Nephron progenitor cell (in vitro differentiated cells): ENCODE results near the gene SIPA1.
A peak's percentile ranks its signal among the peaks of the same experiment; 100 is the strongest.

Experiments
- DNase-seq: peaks from one replicate; pipeline ENCODE4 v3.0.0; 2021
- H3K27ac Mint-ChIP-seq: 2 replicates; pipeline ENCODE4 v1.8.0; 2021; ENCODE audit warnings: mild to moderate bottlenecking, moderate library complexity, mixed read lengths
- H3K27me3 Mint-ChIP-seq: 2 replicates; pipeline ENCODE4 v1.8.0; 2021; ENCODE audit warnings: mild to moderate bottlenecking, low read depth, mixed read lengths; ENCODE audit not compliant: poor library complexity
- H3K36me3 Mint-ChIP-seq: 2 replicates; pipeline ENCODE4 v1.8.0; 2021; ENCODE audit warnings: low read depth, mixed read lengths
- H3K4me1 Mint-ChIP-seq: 2 replicates; pipeline ENCODE4 v1.8.0; 2021; ENCODE audit warnings: mixed read lengths
- H3K4me3 Mint-ChIP-seq: 2 replicates; pipeline ENCODE4 v1.8.0; 2021; ENCODE audit warnings: mild to moderate bottlenecking, moderate library complexity, mixed read lengths
- H3K9me3 Mint-ChIP-seq: 2 replicates; pipeline ENCODE4 v1.8.0; 2021; ENCODE audit warnings: mild to moderate bottlenecking, moderate library complexity, mixed read lengths
- TF ChIP-seq, protein P1 (sequence below): fragments of 200-600 bp; sonication (generic); IDR thresholded peaks from 2 replicates; pipeline ENCODE4 v1.5.0; 2021; ENCODE audit warnings: antibody characterized with exemption

Gene SIPA1

DNA sequence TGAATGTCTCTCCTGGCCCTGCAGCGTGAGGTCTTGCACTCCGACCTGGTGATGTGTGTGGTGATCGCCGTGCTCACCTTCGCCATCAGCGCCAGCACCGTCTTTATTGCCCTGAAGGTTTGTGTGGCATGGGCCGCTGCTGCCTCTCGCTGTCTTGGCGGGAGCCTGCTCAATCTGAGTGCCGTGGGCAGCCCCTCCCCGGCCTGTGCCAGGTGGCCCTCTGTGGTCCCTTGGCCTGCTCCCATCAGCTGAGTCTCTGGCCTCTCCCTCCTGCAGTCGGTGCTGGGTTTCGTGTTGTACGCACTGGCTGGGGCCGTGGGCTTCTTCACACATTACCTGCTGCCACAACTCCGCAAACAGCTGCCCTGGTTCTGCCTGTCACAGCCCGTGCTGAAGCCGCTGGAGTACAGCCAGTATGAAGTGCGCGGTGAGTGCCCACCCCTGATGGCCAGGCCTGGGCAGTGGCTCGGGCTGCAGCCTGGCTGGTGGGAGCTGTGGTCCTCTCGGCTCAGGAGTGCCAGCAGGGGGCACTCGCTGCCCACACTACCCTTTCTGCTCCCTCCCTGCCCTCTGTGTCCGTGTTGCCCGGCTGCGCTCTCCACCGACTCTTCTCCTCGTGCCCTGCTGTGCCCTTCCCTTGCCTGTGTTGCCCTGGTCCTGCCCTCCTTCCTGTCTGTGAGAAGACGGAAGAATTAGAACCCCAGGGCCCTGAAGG lies 12.1 kb upstream of the SIPA1 start:
- Mint-ChIP-seq H3K36me3 (peaks cover 9% of the 10 kb centered on the region), H3K4me3 (no peak overlapping the region), H3K4me1 (no peaks in the 10 kb centered on the region), H3K9me3 (no peaks in the 10 kb centered on the region), H3K27me3 (no peaks in the 10 kb centered on the region), H3K27ac (no peak overlapping the region)
- DNase-seq = peak; percentile 53
- TF ChIP-seq, protein P1, sequence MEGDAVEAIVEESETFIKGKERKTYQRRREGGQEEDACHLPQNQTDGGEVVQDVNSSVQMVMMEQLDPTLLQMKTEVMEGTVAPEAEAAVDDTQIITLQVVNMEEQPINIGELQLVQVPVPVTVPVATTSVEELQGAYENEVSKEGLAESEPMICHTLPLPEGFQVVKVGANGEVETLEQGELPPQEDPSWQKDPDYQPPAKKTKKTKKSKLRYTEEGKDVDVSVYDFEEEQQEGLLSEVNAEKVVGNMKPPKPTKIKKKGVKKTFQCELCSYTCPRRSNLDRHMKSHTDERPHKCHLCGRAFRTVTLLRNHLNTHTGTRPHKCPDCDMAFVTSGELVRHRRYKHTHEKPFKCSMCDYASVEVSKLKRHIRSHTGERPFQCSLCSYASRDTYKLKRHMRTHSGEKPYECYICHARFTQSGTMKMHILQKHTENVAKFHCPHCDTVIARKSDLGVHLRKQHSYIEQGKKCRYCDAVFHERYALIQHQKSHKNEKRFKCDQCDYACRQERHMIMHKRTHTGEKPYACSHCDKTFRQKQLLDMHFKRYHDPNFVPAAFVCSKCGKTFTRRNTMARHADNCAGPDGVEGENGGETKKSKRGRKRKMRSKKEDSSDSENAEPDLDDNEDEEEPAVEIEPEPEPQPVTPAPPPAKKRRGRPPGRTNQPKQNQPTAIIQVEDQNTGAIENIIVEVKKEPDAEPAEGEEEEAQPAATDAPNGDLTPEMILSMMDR = peak; percentile 56

DNA sequence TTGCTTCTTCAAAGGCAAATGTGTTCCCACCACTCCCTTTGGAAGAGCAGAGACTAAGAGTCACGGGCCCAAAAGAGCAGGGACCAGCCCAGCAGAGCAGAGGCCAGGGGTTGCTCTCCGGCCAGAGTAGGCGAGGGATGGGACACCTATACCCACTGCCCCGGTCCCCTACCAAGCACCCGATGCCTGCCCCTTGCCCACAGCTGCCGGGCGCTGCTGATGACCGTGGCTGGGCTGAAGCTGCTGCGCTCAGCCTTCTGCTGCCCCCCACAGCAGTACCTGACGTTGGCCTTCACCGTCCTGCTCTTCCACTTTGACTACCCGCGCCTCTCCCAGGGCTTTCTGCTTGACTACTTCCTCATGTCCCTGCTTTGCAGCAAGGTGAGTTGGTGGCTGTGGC lies 10.7 kb upstream of the SIPA1 start:
- Mint-ChIP-seq H3K36me3 (peaks cover 4% of the 10 kb centered on the region), H3K9me3 (no peaks in the 10 kb centered on the region), H3K27me3 (no peaks in the 10 kb centered on the region), H3K4me1 (no peaks in the 10 kb centered on the region), H3K4me3 (no peak overlapping the region), H3K27ac (no peak overlapping the region)
- TF ChIP-seq, protein P1 = no peak
- DNase-seq = no peak

DNA sequence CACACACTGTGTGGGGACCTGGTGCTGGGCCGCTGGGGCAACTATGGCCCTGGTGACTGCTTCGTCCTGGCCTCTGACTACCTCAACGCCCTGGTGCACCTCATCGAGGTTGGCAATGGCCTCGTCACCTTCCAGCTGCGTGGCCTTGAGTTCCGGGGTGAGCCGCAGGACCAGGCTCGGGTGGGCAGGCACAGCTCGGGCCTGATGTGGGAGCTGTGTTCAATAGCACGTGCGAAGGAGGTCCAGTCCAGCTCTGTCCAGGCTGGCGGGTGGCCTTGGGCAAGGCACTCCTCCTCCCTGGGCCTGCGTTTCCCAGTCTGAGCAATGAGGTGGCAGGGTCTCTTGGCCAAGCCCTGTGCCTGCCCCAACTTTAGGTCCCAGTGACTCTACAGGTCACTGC lies 8.3 kb upstream of the SIPA1 start:
- TF ChIP-seq, protein P1 = no peak
- no peak overlapping the region for H3K27ac Mint-ChIP-seq
- H3K27me3 Mint-ChIP-seq = no peaks in the 10 kb centered on the region
- DNase-seq = no peak
- H3K4me3 Mint-ChIP-seq = no peak overlapping the region
- H3K4me1 Mint-ChIP-seq = no peaks in the 10 kb centered on the region
- H3K36me3 Mint-ChIP-seq = no peaks in the 10 kb centered on the region
- no peaks in the 10 kb centered on the region for H3K9me3 Mint-ChIP-seq

DNA sequence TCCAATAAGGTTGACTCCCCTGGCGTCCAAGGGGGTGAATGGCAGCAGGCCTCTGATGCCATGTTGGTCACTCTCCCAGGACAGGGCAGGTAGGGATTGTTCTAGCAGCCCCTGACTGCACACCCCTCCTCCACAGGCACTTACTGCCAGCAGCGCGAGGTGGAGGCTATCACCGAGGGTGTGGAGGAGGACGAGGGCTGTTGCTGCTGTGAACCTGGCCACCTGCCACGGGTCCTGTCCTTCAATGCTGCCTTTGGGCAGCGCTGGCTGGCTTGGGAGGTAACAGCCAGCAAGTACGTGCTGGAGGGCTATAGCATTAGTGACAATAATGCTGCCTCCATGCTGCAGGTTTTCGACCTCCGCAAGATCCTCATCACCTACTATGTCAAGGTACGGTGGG lies 7.7 kb upstream of the SIPA1 start:
- DNase-seq = no peak
- no peaks in the 10 kb centered on the region for H3K9me3 Mint-ChIP-seq
- no peak overlapping the region for H3K27ac Mint-ChIP-seq
- no peak overlapping the region for H3K4me3 Mint-ChIP-seq
- no peaks in the 10 kb centered on the region for H3K4me1 Mint-ChIP-seq
- H3K36me3 Mint-ChIP-seq = peaks cover 4% of the 10 kb centered on the region
- TF ChIP-seq, protein P1 = no peak
- no peaks in the 10 kb centered on the region for H3K27me3 Mint-ChIP-seq

- Mint-ChIP-seq H3K27ac (no peak overlapping the region), H3K27me3 (no peaks in the 10 kb centered on the region), H3K4me3 (no peak overlapping the region), H3K9me3 (no peaks in the 10 kb centered on the region), H3K36me3 (peaks cover 4% of the 10 kb centered on the region), H3K4me1 (peaks cover 14% of the 10 kb centered on the region)
- DNase-seq = no peak
- TF ChIP-seq, protein P1 = no peak
These were observed 4.4 kb upstream of the SIPA1 start for GRCh38 chr11:65633390-65634108.

DNA sequence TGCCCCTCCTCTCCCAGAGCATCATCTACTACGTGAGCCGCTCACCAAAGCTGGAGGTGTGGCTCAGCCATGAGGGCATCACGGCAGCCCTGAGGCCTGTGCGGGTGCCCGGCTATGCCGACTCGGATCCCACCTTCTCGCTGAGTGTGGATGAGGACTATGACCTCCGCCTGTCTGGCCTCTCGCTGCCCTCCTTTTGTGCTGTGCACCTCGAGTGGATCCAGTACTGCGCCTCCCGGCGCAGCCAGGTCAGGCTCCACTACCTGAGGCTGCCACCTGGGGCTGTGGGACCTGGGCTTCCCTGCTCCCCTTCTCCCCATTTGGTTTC lies 3.8 kb upstream of the SIPA1 start:
- Mint-ChIP-seq H3K27ac (no peak overlapping the region), H3K4me1 (peaks cover 20% of the 10 kb centered on the region), H3K9me3 (no peaks in the 10 kb centered on the region), H3K27me3 (no peaks in the 10 kb centered on the region), H3K36me3 (peaks cover 4% of the 10 kb centered on the region), H3K4me3 (no peak overlapping the region)
- no peak for DNase-seq
- TF ChIP-seq, protein P1 = no peak
